C1 segment of cervical spinal cord (tissue), 14 donors: Measurements from ENCODE around the gene FBXL4.
"Not testable (repeated sequence)": the region's sequence is repeated elsewhere in the genome, so short reads cannot be mapped to it uniquely, and the experiment has no call there.

Experiments
- DNase-seq, 14 donors: peaks; one replicate each; lab custom pipeline; 2025; lab: John Stamatoyannopoulos, UW

Gene FBXL4

DNA sequence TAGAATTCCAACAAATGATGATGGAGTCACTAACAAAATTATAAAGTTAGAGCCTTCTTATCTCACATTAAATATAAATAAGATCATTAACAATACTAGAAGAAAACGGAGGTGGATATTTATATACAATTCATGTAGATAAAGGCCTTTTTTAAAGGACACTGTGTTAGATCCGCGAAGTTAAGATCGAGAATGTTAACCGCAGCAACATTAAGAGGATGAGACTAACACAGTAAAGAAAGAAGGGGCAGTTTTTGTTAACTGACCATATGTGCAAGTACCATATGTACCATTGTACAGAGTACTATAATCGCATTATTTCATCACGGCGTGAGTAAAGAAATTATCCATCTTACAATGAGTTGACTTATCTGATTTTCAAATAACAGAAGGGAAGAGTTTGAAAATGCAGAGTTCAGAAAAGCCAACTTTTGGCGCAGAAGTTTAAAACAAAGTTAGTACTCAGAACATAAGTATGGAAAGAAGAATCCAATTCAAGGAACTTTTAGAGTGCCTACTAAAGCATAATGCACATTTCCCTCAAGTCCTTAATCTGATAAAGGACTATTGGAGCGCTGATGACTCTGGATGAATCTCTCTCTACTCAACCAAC lies 1.4 kb downstream of the FBXL4 start:
- no peak for DNase-seq

DNA sequence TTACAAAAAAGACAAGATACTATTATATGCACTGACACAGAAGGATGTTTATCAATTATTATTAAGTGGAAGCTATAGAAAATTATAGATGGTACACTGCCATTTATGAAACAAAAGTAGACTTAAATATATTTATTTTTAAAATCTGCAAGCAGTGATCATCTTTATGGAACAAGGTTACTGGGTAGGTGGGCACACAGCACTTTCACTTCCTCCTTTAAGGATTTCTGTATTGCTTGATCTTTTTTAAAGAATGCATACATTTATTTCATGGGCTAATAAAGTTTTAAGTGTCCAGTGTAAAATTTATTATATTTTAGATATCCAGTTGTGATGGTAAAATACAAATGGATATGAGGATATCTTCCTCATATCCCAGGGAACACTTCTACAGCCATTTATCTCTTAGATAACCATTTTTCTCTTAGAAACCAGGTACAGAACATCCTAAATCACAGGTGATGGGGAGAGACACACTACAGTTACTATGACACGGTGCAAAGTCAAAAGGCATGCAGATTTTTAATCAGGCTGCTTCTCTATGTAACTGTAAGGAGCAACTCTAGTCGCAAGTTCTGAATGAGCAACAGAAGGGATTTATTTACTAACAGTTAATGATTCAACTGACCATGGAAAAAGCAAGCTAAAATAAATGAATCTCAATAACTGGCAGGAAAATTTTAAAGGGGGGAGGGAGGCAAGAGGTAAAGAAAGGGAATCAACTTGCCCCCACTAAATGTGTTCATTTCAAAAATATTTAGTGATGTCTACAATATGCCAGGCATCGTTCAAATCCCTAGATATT lies 2.2 kb downstream of the FBXL4 start:
- DNase-seq: no peak

DNA sequence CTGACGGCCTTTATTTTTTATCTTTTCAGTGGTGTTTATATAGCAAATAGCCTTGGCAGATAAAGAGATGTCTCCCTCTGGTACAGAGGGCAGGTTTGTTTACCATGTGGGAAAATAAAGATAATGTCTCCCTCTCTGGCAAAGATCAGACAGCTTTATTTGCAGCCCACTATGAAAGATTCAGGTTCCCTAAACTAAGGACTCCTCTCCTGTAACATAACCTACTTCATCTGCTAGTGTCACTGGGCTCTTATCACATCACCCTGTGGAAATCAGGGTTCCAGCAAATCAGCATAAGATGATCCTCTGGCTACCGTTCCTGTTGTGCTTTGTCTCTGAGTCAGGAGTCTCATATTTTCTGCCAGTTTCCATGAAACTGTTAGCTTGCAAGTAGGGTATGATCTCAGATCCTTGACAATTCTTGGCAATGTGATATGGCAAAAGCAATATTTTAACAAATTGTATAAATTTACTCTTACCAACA lies 3.1 kb downstream of the FBXL4 start:
- no peak for DNase-seq

DNA sequence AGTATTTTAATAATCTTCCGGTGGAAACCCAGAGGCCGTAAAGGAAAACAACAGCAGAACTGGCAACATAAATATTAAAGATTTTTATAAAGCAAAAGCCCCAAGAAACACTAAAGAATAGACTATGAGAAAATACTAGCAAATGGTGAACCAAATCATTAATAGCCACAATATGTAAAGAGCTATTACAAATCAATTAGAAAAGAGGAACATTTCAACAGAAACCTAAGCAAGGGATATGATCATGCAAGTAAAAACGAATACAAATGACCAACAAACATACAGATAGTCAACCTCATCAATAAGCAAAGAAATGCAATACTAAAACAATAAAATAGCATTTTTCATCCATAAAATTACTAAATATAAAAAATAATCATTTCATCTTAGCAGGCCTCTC lies 3.6 kb downstream of the FBXL4 start:
- no peak for DNase-seq

DNA sequence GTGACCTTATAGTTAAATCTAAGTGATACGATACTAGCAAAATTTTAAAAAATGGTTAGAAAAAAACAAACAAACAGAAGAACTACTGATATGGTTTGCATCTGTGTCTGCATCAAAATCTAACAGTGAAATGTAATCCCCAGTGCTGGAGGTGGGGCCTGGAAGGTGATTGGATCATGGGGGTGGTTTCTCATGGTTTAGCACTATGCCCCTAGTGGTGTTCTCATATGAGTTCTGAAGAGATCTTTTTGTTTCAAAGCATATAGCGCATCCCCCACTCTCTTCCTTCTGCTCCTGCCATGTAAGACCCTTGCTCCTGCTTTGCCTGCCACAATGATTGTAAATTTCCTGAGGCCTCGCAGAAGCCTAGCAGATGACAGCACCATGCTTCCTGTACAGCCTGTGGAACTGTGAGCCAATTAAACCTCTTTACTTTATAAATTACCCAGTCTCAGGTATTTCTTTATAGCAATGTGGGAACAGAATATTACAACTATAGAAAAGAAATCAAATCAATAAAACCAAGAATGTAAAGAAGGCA lies 5.4 kb downstream of the FBXL4 start:
- no peak for DNase-seq

DNA sequence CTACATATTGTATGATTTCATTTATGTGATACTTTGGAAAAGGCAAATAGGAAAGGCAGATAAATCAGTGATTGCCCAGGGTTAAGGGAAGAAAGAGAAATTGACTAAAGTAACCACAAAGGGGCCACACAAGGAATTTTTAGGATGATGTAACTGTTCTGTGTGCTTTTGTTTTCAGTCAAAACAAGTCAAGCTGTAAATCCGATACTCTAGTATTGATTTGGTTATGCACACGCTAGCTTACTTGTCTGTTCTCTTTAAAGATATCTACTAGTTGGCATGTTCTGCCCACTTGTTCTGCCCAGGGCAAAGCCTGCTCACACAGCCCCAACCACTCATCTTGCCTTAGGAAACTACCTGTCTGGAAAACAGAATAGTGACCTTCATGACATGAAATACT lies 6.4 kb downstream of the FBXL4 start:
- no peak for DNase-seq

DNA sequence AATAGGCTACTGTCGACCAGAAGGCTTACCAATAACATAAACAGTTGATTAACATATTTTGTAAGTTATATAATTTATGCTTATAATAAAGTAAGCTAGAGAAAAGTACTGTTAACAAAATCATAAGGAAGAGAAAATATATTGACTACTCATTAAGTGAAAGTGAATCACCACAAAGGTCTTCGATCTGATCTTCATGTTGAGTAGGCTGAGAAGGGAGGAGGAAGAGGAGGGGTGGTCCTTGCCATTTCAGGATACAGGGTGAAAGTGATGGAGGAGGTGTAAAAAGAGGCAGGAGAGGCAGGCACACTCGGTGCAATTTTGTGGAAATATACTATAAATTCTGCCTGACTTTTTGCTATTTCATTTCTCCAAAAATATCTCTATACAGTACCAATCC lies 10.4 kb downstream of the FBXL4 start:
- DNase-seq: no peak

DNA sequence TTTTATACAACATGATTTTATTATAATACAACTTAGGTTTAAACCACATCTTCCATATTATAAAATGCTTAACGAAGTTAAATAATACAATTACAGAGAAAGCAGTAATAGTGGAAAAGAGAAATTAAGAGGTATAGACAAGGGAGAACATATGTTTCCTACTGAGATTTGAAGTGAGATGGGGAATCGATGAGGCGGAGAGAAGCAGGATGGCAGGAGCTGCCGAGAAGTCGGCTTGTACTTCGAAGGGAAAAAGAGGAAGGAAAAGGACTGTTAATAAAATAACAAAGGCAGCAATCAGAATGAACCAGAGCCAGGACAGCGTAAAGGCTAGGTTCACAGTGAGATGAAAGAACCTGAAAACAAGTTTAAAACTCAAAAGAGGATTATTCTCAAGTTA lies 15.4 kb downstream of the FBXL4 start:
- DNase-seq: no peak

DNA sequence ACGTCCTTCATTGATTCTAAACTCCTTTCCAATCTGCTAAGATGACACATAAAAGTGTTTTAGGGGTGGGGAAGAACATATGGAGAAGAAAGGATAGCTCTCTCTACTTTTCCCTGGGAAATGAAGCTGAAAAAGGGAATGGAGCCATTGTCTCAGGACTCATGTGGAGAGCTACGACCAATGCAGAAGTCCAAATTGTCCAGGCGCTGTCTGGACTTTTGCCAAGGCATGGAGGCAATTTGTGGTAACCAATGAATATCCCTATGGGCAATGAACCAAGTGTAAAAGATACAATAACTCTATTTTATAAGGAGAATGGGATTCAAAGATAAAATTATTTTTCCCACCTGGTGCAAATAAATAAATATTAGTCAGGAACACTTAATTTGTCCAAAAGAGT lies 16.1 kb downstream of the FBXL4 start:
- peak in 1 of 14 donors; percentile 3 for DNase-seq

DNA sequence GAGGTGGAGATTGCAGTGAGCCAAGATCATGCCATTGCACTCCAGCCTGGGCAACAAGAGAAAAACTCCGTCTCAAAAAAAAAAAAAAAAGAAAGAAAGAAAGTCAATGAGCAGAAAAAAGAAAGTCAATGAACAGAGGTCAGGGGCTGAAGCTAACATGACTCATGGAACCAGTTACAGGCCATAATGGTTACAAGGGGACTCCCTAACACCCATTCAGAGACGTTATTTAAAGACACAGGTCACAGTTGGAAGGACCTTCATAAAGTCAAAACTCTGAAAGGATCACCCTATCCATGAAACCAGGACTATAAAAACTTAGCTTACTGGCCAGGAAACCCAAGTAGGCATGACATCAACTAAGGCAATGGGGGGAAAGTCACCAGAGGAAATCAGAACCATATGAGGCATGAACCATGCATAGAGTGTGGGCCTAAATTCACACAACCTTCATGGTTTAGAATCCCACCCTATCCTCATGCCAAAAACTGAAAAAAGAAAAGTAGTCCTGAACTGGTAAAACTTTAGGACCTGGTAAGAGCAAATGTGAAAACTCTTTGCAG lies 18.2 kb downstream of the FBXL4 start:
- DNase-seq: no peak

DNA sequence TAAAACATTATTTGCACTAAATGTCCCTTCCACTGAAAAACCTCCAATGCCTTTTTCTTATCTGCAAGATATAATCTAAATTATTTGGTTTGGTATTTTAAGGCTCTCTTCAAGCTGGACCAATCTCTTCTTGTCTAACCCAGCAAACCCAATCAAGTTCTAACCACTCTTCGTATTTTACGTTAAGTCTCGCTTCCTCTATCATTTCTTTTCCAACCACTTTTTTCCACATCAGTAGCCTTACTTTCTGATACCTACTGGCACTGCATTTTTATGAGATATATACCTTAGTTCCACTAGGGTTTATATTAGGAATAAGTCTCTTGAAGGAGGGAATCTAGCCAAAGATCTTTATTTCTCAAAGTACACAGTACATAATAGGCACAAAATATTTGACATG lies 19.1 kb downstream of the FBXL4 start:
- no peak for DNase-seq

DNA sequence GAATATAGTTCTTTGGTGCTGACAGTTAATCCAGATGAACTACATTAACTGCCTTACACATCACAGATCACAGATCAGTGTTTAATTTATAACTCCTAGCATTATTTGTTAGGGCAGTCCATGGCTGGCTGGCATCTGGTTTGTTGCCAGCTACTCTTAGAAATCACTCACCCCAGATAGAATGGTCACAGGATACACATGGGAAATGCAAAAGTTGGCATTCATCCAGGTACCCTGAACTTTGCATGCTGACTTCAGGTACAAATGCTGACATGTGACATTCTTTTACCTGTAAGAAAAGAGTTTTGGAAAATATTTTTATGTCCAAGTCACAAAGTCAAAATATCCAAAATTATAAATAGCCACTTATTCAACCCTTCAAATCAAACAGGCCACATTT lies 20.2 kb downstream of the FBXL4 start:
- no peak for DNase-seq

DNA sequence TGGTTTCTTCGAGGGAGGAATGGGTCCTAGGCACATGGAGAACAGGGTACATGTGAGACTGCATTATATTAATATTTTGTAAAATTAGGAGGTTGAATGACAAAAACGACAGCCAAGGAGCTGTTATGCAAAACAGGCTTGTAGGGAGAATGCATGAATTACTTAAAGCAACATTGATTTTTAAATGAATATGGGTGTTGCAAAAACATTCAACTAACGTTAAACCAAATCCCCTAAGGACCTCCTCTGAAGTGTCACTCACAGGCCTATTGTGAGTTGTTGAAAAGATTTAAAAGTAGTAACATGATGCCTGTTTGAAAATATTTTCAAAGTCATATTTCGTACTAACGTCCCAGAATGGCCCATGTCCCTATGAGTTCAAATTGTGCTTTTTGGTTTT lies 21.9 kb downstream of the FBXL4 start:
- DNase-seq: no peak

DNA sequence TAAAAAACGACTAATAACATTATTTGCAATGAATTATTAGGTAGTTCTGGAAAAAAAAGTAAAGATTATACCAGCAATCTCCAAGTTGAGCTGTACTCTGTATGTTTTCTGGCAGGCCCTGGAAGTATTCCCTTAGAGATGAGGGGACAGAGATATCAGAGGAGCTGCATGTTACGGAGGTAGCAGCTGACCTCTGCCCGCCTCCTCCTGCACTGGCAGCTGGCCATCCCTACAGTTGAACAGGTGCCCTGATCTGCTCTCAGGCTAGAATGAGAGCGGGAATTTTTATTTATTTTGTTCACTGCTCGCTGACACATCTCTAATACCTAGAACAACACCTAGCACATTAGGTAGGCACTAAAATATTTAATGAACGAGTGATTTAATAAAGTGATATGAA lies 23.1 kb downstream of the FBXL4 start:
- peak in 1 of 14 donors; percentile 46 for DNase-seq

DNA sequence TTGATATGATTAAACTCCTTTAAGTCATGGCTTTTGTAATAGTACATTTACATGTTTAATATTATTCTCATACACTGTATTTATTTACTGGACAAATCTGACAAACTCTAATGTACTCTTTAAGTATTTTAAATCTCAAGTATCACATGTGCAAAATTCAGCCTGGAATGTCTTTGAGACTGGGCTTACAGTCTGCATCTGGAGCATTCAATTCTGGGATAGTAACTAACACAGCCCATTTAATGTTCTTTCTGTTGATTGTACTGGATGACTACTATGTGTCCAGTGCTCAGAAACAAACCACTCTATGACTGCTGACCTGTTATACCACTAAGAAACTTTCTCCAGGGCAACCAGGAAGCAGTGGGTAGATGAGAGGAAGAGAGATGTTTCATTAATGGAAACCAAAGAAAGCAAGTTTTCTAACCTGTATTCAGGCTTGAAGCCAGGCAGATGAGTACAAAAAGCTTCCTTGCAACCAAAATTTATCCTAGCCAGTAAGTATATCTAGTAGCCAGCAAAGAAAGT lies 26.8 kb downstream of the FBXL4 start:
- no peak for DNase-seq

DNA sequence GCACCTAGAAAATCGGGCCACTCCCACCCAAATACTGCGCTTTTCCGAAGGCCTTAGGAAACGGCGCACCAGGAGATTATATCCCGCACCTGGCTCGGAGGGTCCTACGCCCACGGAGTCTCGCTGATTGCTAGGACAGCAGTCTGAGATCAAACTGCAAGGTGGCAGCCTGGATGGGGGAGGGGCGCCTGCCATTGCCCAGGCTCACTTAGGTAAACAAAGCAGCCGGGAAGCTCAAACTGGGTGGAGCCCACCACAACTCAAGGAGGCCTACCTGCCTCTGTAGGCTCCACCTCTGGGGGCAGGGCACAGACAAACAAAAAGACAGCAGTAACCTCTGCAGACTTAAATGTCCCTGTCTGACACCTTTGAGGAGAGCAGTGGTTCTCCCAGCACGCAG lies 36.8 kb downstream of the FBXL4 start:
- not testable (repeated sequence) for DNase-seq

DNA sequence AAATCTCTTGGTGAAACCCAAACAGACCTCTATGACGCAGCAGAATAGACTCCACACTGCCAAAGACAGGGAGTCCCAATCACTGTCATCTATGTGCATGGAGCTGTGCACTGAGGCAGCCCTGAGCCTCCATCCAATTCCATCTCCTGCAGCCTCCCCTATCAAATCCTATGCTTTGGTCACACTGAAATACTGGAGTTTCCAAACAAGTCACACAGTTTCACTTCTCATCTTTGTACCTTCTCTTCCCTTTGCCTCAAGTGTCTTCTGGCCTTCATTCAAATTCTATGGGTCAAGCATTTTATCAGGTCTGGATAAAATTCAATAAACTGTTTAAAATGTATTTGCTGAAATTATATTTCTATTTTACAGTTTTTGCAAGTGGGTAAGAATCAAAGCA lies 38.5 kb downstream of the FBXL4 start:
- no peak for DNase-seq

DNA sequence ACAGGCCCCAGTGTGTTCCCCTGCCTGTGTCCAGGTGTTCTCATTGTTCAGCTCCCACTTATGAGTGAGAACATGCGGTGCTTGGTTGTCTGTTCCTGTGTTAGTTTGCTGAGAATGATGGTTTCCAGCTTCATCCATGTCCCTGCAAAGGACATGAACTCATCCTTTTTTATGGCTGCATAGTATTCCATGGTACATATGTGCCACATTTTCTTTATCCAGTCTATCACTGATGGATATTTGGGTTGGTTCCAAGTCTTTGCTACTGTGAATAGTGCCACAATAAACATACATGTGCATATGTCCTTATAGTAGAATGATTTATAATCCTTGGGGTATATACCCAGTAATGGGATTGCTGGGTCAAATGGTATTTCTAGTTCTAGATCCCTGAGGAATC lies 41.4 kb downstream of the FBXL4 start:
- not testable (repeated sequence) for DNase-seq

DNA sequence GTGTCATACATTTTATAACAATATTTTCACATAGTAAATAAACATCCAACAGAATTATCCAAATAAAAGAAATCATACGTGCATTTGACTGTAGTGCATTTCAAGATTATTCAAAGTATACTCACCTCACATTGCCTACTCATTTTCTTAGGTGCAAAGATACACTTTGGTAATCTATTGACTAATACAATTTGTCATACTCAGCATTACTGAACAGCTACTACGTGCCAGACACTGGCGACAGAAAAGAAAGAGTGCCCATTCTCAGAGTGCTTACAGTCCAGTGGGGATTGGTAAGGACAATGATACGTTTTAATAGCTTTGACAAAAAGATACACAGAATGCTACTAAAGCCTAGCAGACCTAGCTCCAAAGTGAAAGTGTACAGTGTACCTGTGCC lies 42.0 kb downstream of the FBXL4 start:
- DNase-seq: no peak

DNA sequence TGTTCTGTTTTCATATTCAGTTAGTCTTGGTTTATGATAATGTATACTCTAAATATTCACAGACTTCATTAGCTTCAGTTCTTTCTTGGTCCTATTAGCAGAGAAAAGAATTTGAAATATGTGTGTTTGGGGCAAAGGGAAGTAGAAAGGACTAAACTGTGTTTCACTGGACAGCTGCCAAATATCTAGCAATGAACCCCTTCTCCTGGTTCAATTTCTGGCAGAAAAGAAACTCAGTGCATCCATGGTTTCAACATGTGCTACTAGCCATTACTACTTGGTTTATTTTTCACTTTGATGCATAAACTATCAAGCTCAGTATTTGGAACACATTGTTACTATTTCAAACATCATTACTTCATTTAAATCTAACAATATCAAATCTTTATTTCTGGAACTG lies 43.6 kb downstream of the FBXL4 start:
- no peak for DNase-seq

DNA sequence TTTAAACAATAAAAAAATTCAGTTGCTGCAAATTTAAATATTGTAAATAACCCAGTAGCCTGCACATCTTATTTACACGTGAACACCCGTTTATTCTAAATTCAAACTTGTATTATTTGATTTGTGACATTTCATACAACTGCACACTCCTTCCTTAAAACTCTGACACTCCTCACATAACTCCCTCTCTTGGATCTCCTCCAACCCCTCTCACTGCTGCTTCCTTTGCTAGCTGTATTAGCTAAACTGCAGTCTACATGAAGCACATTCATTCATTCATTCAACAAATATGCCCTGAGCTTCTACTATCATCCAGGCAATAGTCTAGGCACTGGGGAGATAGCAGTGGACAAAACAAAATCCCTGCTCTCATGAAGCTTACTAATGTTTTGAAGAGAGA lies 47.0 kb downstream of the FBXL4 start:
- DNase-seq: no peak

DNA sequence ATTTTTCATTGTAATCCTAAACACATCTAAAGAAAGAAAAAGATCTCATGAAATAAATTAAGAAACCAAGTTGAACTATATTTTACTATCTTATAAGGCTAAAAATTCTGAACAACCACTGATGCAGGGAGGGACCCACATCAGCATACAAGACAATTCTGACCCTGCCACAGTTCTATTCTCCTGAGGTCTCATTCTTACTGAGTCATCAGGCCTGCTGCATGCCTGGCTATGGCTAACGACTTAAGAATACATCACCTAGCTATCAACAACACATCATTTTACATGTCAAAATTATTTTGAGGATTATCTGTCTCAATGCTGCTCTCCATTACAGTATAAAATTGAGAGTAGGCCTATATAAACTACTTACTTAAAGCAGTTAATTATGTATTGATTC lies 52.9 kb downstream of the FBXL4 start:
- no peak for DNase-seq

DNA sequence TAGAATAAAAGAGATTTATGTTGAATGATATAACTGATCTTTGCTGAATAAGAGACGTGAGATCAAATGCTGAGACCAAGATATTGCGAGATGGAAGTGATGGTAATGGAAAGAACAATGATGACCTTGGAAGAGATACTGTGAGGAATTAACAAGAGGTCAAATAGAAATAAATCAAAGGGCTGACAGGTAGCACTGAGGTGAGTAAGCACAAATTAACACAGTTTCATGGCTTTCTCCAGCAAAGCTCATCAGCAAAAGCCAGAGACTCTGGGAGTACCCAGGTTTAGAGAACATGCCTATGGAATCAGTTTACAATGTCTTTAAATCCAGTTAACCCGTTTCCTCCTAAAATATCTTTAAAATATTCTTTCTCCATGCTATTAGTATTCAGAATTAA lies 60.1 kb downstream of the FBXL4 start:
- no peak for DNase-seq
